ENCODE data around the gene SLC25A15. TPM values are rescaled to one million over a fixed set of nuclear protein-coding genes. Genes with fewer than 3 reads are reported as not detected.
A peak's percentile ranks its signal among the peaks of the same experiment; 100 is the strongest.

SLC25A15 gene
- total RNA-seq, result 9.0 TPM

- DNase-seq, result no peak
Observed at GRCh38 chr13:40789275-40790153, at the start of gene SLC25A15. TSS of gene SLC25A15 (plus strand) at chr13:40789611. CDS start at chr13:40793227, 3,616 bp downstream.

GRCh38 chr13:40749327-40749726 lies 40.1 kb upstream of the SLC25A15 start:
- no peak for DNase-seq

GRCh38 chr13:40755082-40755700 lies 34.2 kb upstream of the SLC25A15 start:
- DNase-seq, result no peak

- DNase-seq, result no peak
Observed at GRCh38 chr13:40756042-40756441, 33.4 kb upstream of the SLC25A15 start.

- no peak for DNase-seq
Observed at GRCh38 chr13:40758811-40759210, 30.6 kb upstream of the SLC25A15 start.

- no peak for DNase-seq
Observed at GRCh38 chr13:40762849-40763248, 26.6 kb upstream of the SLC25A15 start.

GRCh38 chr13:40764587-40765403 lies 24.6 kb upstream of the SLC25A15 start:
- DNase-seq, result no peak

GRCh38 chr13:40765602-40766001 lies 23.8 kb upstream of the SLC25A15 start:
- DNase-seq, result no peak

GRCh38 chr13:40769970-40770369 lies 19.4 kb upstream of the SLC25A15 start:
- no peak for DNase-seq

GRCh38 chr13:40770609-40770933 lies 18.8 kb upstream of the SLC25A15 start:
- DNase-seq, result no peak

- DNase-seq, result peak; percentile 95
Observed at GRCh38 chr13:40770934-40771618, 18.3 kb upstream of the SLC25A15 start, which contains the start of gene MRPS31. TSS of gene MRPS31 (minus strand) at chr13:40771190. CDS start at chr13:40771136, 54 bp downstream.

- no peak for DNase-seq
Observed at GRCh38 chr13:40772765-40773473, 16.5 kb upstream of the SLC25A15 start.

GRCh38 chr13:40774672-40775071 lies 14.7 kb upstream of the SLC25A15 start:
- no peak for DNase-seq

- no peak for DNase-seq
Observed at GRCh38 chr13:40776232-40776631, 13.2 kb upstream of the SLC25A15 start.

- DNase-seq, result no peak
Observed at GRCh38 chr13:40776681-40777165, 12.7 kb upstream of the SLC25A15 start.

GRCh38 chr13:40777166-40777808 lies 12.1 kb upstream of the SLC25A15 start:
- DNase-seq, result peak; percentile 46

GRCh38 chr13:40777809-40778175 lies 11.6 kb upstream of the SLC25A15 start:
- DNase-seq, result no peak

- DNase-seq, result no peak
Observed at GRCh38 chr13:40779049-40779448, 10.4 kb upstream of the SLC25A15 start.

GRCh38 chr13:40779796-40780285 lies 9.6 kb upstream of the SLC25A15 start:
- DNase-seq, result no peak

GRCh38 chr13:40780822-40781401 lies 8.5 kb upstream of the SLC25A15 start:
- DNase-seq, result no peak

All from skin of body (tissue), 2 donors.